Suppressor macrophage (primary cell): ENCODE results near the gene SEMA6C.
A peak's percentile ranks its signal among the peaks of the same experiment; 100 is the strongest.

ENCODE experiments used
- DNase-seq, 4 experiments: peaks; one replicate each; pipeline ENCODE4 v3.0.0-alpha.2; 2020 to 2022

SEMA6C gene

DNA sequence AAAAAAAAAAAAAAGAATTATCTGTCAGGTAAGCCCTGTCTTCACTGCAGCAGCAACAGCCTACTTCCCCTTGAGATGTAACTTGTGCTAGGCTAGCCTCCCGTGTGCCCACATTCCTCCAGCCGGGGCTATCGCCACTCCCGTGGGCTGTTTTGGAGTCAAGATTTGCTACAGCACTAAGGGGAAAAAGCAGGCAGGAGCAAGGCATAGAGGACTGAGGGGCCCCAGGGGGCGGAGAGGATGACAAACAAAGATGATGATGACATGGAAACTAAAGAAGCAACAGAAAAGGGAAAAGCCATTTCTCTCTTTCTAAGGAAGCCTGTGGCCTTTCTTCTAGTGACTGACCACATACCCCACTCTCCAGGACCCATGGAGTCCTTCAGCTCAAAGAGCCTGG, 11.9 kb upstream of the SEMA6C start:
- peak; percentile 18 to 57 (median 52) for DNase-seq

DNA sequence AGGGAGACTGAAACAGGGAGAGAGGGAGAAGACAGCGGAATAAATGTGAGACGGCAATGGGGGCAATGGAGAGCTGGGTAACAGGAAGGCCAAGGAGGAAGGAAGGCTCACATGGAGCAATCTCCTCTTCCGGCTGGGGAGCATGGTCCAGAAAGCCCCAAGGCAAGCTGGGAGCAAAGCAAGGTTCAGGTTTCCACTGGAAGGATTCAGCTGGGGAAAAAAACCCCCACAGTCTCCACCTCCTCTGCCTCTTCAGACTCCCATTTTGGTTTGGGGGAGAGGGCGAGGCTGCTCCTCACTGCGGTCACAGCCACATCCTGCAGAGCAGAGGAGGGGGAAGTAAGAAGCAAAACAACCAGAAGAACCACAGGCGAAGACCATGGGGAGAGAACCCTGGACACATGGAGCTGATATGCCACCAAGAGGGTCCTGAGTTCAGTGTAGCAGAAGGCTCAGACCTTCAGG, 10.7 kb upstream of the SEMA6C start:
- peak; percentile 59 to 82 (median 75) for DNase-seq

DNA sequence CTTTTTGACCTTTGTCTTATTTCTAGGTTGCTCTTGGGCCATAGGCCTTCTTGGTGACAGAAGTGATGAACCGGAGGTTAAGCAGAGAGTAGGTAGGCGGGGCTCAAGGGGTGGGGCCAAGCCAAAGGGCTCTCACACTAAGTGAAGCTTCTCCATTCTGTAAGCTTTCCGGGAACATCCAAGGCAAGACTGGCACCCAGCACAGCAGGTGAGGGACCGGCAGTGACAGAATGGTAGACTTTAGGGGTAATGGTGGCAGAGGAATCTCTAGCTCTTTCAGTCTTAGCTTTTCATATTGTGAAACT, 10.0 kb upstream of the SEMA6C start, which contains the start of gene TNFAIP8L2:
TSS of gene TNFAIP8L2 (plus strand) at position 135 of the 305 bp plus-strand sequence. CDS start 2,049 bp downstream, outside the sequence.
- DNase-seq, result peak; percentile 76 to 91 (median 88)

DNA sequence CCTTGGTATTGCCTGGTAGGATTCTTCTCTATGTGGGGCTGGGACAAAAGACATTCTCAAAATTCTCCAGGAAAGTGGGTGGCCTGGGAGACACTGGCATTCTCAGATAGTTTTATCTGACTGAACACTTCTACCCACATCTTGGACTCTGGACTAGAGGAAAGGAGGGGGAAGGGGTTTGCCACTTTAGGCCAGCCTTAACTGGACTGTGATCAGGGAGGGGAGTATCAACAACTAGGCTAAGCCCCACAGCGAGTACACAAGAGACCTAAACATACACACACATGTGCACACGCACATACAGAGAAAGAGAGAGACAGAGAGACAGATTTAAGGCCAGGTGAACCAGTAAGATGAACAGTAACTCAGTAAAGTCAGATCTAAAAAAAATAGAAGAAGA, 1.2 kb upstream of the SEMA6C start:
- no peak for DNase-seq

DNA sequence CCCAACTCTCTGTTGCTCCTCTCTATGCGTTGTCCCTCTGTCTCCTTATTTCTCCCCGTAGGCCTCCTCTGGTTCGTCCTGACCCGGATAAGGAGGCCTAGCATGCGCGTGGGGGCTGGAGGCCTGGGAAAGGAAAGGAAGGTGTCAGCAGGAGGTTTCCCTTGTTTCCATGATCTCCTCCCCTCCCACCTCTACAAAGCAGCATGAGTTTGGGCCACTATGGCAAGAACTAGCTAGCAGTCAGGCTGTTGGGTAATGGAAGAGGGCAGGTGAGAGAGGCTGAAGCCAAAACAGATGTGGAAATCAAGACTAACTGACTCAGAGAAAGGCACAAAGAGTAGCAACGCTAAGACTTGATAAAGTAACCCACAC, 687 bp upstream of the SEMA6C start:
- no peak for DNase-seq

- DNase-seq, result no peak
Observed at GRCh38 chr1:151146072-151146411, 389 bp downstream of the SEMA6C start.

GRCh38 chr1:151145304-151146071, 943 bp downstream of the SEMA6C start:
- peak; percentile 13 to 45 (median 34) for DNase-seq

GRCh38 chr1:151144474-151145303, 1.7 kb downstream of the SEMA6C start:
- DNase-seq, result no peak

- no peak for DNase-seq
Observed at GRCh38 chr1:151143986-151144385, 2.4 kb downstream of the SEMA6C start.

- DNase-seq, result no peak
Observed at GRCh38 chr1:151143057-151143435, 3.4 kb downstream of the SEMA6C start.

DNA sequence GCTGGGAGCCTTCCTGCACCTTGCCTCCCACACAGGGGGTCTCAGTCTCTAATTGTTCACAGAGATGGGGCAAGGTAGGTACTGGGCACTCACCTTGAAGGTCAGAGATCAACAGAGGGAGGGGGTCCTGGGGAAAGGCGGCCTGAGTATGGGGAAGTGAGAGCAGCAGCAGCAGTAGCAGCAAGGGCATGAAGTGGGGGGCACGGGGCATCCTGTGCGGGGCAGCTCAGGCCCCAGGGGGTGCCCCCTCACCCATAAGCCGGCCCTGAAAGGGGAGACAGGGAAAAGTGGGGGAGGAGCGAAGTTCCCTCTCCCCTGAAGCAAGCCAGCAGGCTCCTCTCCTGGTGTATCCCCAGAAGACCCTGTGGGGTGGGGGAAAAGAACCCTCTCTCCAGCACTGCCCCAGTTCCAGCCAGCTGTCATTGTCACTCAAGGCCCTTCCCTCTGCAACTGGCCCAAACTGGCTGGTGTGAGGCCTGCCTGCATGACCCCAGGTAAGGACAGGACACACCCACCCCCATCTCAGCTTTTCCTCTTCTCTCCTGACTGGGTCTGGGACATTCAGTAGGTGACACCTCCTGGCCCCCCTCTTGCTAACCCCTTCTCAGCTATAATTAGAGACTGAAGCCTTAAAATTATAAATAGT, 3.9 kb downstream of the SEMA6C start:
- DNase-seq, result no peak

GRCh38 chr1:151137789-151138188, 8.6 kb downstream of the SEMA6C start:
- no peak for DNase-seq

DNA sequence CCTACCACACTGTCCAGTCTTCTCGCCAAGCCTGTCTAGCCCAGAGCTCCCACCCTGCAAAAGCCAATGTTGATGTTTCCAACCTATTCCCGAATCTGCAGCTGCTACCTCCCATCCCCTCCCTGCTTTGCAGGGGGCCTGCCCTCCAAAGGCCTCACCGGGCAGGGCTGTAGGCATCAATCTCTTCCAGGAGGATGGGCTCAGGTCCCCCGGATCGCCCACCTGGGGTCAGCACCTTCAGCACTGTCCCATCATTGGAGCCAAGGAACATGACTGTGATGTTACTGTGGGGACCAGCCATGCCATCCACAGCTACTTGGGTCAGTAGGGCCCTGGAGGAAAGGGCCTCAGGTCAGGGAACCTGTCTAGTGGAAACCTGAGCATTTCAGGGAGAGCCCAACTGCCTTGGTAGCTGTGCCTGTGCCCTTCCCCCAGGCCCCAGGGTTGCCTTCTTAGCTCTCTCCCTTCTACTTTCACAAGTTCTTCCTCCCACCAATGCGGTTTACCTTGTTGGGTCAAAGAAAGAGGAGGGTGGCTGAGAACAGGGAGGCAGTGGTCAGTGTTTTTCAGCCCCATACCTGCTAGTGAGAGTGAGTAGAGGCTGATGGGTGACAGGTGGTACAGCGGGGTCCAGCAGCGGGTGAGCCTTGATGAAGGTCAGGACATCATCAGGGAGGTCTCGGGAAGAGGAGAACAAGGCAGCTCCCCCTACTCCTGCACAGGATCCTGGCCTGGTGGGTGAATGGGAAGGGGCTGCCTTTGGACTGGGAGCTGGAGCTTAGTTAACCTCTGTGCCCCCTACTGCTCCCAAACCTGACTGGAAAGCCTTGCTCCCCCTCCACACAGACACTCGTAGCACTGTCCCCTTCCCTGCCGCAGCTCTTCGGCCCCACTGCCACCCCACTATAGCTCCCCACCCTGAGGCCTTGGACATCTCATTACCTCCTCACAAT, 10.7 kb downstream of the SEMA6C start:
- DNase-seq, result no peak

DNA sequence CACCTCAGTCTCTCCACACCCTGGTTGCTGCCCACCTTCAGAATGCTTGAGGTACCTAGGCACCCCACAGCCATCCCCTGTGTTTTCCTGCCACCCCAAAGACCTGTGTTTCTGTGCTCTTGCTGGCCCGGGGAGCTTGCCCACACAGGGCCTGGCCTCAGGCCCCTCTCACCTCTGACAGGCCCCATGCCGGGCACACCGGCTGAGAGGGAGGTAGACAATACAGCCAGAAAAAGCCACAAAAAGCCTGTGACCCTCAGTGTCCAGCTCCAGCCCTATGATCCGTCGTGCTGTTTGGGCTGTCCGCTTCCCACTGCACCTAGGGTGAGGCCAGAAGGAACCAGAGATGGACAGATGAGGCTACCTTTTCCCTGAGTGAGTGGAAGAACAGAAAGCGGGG, 11.4 kb downstream of the SEMA6C start:
- no peak for DNase-seq

DNA sequence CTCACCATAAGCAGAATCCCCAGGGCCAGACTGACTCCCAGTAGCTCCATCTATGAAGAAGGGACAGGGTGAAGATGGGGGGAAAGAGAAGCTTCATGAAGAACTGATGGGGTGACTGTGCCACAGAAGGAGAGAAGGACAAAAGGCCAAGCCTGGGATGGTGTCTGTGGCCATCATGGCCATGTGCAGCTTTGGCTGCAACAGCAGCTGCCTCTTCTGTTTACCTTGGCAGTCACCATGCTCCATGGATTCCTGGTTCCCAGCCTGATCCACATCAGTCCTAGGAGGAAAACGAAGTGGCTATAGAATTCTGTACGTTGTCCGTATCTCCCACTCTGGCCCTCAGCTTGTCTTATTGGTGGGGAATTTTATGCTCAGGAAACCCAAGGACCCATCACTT, 12.0 kb downstream of the SEMA6C start:
- DNase-seq, result no peak

DNA sequence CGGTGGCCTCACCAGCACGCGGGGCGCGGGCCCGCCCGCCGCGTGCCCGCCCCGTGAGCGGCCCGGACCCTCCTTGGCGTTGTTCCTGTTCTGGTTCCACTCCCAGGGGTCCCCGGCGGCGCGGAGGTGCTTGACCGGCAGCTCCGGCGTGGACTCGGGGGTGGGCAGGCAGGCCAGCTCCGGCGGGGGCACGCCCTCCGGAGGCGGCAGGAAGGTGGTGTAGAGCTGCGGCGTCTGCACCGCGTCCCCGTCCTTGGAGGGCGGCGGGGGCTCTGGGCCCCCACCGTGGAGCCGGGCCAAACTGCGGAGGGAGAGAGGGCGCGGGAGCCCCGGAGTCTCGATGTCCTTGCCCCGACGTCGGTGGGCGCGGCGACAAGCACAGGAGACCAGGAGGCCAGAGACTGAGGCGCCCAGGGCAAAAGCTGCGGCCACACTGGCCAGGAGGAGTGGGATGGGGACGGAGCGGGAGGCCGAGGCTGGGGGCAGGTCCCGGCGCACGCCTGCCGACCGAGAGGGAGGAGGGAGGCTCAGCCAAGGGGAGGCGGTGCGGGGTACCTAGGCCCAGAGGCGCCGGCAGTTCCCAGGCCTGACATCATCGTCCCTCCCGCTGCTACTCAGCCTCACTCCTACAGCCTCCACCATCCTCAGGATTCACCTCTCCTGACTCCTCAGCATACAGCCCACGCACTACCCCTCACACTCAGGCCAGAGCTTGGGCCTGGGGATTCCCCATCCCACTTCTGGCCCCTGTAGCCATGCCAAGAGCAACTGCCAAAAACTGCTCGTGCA, 13.2 kb downstream of the SEMA6C start:
- DNase-seq, result no peak

- DNase-seq, result no peak
Observed at GRCh38 chr1:151132335-151133017, 14.0 kb downstream of the SEMA6C start.

DNA sequence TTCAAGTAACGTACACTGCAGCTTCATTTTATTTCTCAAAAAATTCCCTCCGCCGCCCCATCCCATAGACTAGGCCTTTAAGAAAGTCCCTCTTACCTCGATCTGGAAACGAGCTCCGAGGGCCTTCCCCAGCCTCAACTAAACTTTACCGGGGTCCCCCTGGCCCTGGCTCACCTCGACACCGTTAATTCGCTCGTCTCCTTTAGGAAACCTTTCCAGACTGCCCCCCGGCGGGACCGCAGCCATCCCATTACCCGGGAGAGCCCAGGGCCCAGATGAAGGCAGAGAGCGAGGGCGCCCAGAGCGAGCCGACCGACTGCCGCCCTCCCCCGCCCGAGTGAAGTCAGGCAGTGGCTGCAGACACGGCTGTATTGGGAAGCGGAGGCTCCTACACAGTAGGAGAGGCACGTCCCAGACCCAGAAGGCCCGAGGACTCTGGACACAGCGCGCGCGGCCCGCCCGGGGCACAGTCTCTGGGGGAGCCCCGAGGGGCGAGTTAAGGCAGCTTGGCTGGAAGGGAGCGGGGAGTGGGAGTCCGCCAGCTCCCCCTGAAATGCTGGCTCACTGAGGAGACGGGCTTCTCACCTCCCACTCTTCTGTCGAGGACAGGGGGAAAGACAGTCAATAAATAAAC, 14.6 kb downstream of the SEMA6C start:
- no peak for DNase-seq

- DNase-seq, result peak; percentile 70 to 79 (median 76)
Observed at GRCh38 chr1:151130987-151131586, 15.3 kb downstream of the SEMA6C start.

DNA sequence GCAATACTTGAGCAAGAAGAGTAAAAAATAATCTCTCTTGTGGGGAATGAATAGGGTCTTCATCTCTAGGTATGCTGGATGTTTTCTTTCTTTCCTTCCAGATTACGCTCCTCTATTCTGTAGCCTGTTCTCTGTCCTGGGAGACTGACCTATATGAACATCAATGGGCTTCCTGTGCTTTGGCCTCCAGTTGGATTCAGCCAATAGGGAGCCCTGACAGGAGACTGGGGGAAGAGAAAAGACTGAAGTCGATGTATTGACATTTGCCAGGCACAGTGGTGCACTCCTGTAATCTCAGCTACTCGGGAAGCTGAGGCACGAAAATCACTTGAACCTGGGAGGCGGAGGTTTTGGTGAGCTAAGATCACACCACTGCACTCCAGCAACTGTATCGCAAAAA, 17.6 kb downstream of the SEMA6C start:
- no peak for DNase-seq
